ENCODE data around the gene PFN3.

PFN3 gene

GRCh38 chr5:177359451-177359851 lies 41.0 kb downstream of the PFN3 start:
- Histone ChIP-seq H3K36me3 (ENCODE audit: insufficient read depth, low read depth, low read length) (no peaks in the 10 kb centered on the region), H3K27me3 (ENCODE audit: insufficient read depth, low read length) (peaks cover 38% of the 10 kb centered on the region), H3K9me3 (ENCODE audit: insufficient read depth, low read depth, low read length) (no peaks in the 10 kb centered on the region), H3K9ac (ENCODE audit: low read depth, low read length) (no peak overlapping the region), H3K4me3 (ENCODE audit: low read length) (no peak overlapping the region), H3K27ac (ENCODE audit: low read length) (no peak overlapping the region), H3K4me1 (ENCODE audit: insufficient read depth, low read length) (peaks cover 7% of the 10 kb centered on the region; the same call in 1 of the 2 replicates)

GRCh38 chr5:177358370-177358819 lies 42.1 kb downstream of the PFN3 start:
- Histone ChIP-seq H3K27me3 (ENCODE audit: insufficient read depth, low read length) (peaks cover 30% of the 10 kb centered on the region), H3K4me1 (ENCODE audit: insufficient read depth, low read length) (peaks cover 5% of the 10 kb centered on the region; the same call in 1 of the 2 replicates), H3K4me3 (ENCODE audit: low read length) (no peak overlapping the region), H3K9ac (ENCODE audit: low read depth, low read length) (no peak overlapping the region), H3K27ac (ENCODE audit: low read length) (no peak overlapping the region), H3K9me3 (ENCODE audit: insufficient read depth, low read depth, low read length) (no peaks in the 10 kb centered on the region), H3K36me3 (ENCODE audit: insufficient read depth, low read depth, low read length) (no peaks in the 10 kb centered on the region)

DNA sequence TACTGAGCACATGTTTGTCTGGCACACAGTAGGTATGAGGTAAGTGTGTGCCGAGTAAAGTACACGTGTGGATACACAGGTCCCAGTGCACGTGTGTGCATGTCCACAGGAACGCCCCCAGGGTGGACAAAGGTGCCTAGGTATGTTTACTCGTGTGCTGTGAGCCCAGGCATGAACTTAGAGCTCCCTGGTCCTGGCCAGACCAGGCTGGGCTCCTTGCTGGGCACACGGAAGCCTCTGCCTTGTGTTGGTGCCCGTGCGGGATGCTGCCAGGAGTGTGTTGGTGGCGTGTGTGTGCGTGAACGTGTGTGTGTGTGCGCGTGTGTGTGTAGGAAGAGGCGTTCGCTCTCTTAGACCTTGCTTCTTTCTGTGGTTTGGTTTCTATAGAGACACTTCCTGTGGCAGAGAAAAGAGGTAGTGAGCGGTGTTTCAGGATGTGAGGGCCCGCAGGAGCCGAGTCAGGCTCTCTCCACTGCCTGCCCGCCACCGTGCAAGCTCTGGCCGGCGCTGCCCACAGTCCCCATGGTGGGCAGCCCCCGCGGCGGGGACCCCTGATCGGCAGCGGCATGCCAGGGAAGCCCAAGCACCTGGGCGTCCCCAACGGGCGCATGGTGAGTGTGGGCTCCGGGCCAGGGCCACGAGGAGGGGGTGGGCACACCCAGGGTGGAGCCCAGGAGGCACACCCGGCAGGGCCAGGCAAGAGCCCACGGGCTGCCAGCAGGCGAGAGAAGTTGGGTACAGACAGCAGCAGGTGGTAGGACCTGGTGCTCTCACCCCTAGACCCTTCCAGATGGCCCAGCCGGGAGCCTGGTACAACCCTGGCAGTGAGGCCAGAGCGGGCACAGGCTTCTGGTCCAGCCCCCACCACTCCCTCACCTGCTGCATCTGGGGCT lies 42.8 kb downstream of the PFN3 start, which contains the start of gene RGS14:
Gene RGS14 (plus strand): TSS at position 466 of the 893 bp plus-strand sequence. CDS start 101 bp downstream, at position 567.
- H3K27ac ChIP-seq (ENCODE audit: low read length): no peak within 1 kb of the TSS
- peaks cover 29% of the 10 kb centered on the region for H3K27me3 ChIP-seq (ENCODE audit: insufficient read depth, low read length)
- H3K4me1 ChIP-seq (ENCODE audit: insufficient read depth, low read length): peaks cover 5% of the 10 kb centered on the region; the same call in 1 of the 2 replicates
- no peaks in the 10 kb centered on the region for H3K36me3 ChIP-seq (ENCODE audit: insufficient read depth, low read depth, low read length)
- H3K4me3 ChIP-seq (ENCODE audit: low read length): no peak within 1 kb of the TSS
- H3K9me3 ChIP-seq (ENCODE audit: insufficient read depth, low read depth, low read length): no peaks in the 10 kb centered on the region
- H3K9ac ChIP-seq (ENCODE audit: low read depth, low read length): no peak within 1 kb of the TSS

- Histone ChIP-seq H3K9ac (ENCODE audit: low read depth, low read length) (no peak overlapping the region), H3K4me3 (ENCODE audit: low read length) (no peak overlapping the region), H3K36me3 (ENCODE audit: insufficient read depth, low read depth, low read length) (no peaks in the 10 kb centered on the region), H3K27ac (ENCODE audit: low read length) (no peak overlapping the region), H3K9me3 (ENCODE audit: insufficient read depth, low read depth, low read length) (no peaks in the 10 kb centered on the region), H3K4me1 (ENCODE audit: insufficient read depth, low read length) (peaks cover under 1% of the 10 kb centered on the region; the same call in 1 of the 2 replicates), H3K27me3 (ENCODE audit: insufficient read depth, low read length) (peaks cover 23% of the 10 kb centered on the region)
Observed at GRCh38 chr5:177357146-177357458, 43.4 kb downstream of the PFN3 start.

GRCh38 chr5:177356746-177357145 lies 43.7 kb downstream of the PFN3 start:
- H3K27me3 ChIP-seq (ENCODE audit: insufficient read depth, low read length): peaks cover 19% of the 10 kb centered on the region
- no peak overlapping the region for H3K27ac ChIP-seq (ENCODE audit: low read length)
- no peaks in the 10 kb centered on the region for H3K9me3 ChIP-seq (ENCODE audit: insufficient read depth, low read depth, low read length)
- no peak overlapping the region for H3K4me3 ChIP-seq (ENCODE audit: low read length)
- no peaks in the 10 kb centered on the region for H3K36me3 ChIP-seq (ENCODE audit: insufficient read depth, low read depth, low read length)
- no peak overlapping the region for H3K9ac ChIP-seq (ENCODE audit: low read depth, low read length)
- H3K4me1 ChIP-seq (ENCODE audit: insufficient read depth, low read length): no peaks in the 10 kb centered on the region

GRCh38 chr5:177355868-177356168 lies 44.6 kb downstream of the PFN3 start:
- Histone ChIP-seq H3K36me3 (ENCODE audit: insufficient read depth, low read depth, low read length) (no peaks in the 10 kb centered on the region), H3K27me3 (ENCODE audit: insufficient read depth, low read length) (peaks cover 19% of the 10 kb centered on the region), H3K9me3 (ENCODE audit: insufficient read depth, low read depth, low read length) (no peaks in the 10 kb centered on the region), H3K4me1 (ENCODE audit: insufficient read depth, low read length) (no peaks in the 10 kb centered on the region; the same call in 1 of the 2 replicates), H3K9ac (ENCODE audit: low read depth, low read length) (no peak overlapping the region), H3K27ac (ENCODE audit: low read length) (no peak overlapping the region), H3K4me3 (ENCODE audit: low read length) (no peak overlapping the region)

DNA sequence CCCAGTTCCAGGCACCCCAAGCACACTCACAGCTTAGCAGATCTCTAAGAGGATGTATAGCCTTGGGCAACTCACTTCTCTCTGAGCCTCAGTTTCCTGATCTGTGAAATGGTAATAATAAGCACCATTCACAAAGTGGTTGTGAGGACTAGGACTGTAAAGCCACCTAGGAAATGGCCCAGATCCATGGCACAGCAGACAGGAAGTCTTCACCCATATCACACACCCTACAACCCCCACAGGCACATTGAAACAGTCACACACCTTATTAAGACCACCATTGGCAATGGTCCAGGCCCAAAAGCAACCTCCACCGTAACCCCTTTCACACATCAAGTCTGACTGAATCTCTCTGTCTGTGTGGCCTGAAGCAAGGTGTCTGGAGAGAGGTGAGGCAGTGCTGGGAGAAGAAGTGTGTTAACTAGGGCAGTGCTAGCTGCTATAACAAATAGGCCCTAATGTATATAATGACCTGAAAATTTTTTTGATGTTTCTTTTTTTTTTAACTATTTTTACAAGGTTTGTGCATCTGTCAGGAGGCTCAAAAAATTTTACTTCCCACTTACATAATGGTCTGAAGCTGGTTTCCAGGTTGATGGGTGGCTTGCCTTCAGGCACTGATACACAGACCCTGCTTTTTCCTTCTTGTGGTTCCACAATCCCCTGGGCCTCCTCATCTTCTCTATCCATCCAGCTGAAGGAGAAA lies 45.1 kb downstream of the PFN3 start:
- H3K27ac ChIP-seq (ENCODE audit: low read length): no peak overlapping the region

GRCh38 chr5:177354711-177355110 lies 45.8 kb downstream of the PFN3 start:
- Histone ChIP-seq H3K9ac (ENCODE audit: low read depth, low read length) (no peak overlapping the region), H3K4me3 (ENCODE audit: low read length) (no peak overlapping the region), H3K9me3 (ENCODE audit: insufficient read depth, low read depth, low read length) (no peaks in the 10 kb centered on the region), H3K27me3 (ENCODE audit: insufficient read depth, low read length) (peaks cover 19% of the 10 kb centered on the region), H3K27ac (ENCODE audit: low read length) (no peak overlapping the region), H3K4me1 (ENCODE audit: insufficient read depth, low read length) (peaks cover 7% of the 10 kb centered on the region), H3K36me3 (ENCODE audit: insufficient read depth, low read depth, low read length) (0 out of 2 replicates have a peak, but pooled peaks cover under 1% of the 10 kb centered on the region)

More for the DNA sequence above, 45.1 kb downstream of the PFN3 start:
- Histone ChIP-seq H3K27me3 (ENCODE audit: insufficient read depth, low read length) (peaks cover 19% of the 10 kb centered on the region), H3K9me3 (ENCODE audit: insufficient read depth, low read depth, low read length) (no peaks in the 10 kb centered on the region), H3K4me3 (ENCODE audit: low read length) (no peak overlapping the region), H3K4me1 (ENCODE audit: insufficient read depth, low read length) (peaks cover 4% of the 10 kb centered on the region), H3K36me3 (ENCODE audit: insufficient read depth, low read depth, low read length) (no peaks in the 10 kb centered on the region), H3K9ac (ENCODE audit: low read depth, low read length) (no peak overlapping the region)

DNA sequence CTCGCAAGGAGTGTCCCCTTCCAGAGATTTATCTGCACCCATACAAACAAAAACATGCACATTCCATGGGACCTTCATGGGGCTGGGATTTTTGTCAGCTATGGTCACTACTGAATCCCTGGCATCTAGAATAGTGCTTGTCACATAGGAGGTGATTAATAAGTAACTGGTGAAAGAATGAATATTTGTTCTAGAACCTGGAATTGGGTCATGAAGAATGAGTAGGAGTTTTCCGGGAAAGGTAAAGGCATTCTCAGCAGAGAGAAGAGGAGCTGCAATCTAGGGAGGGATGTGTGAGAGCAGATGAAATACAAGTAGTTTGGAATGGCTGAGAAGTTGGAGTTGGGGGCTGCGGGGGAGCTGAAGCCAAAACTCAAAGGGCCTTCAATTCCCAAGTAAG lies 46.2 kb downstream of the PFN3 start:
- Histone ChIP-seq H3K27me3 (ENCODE audit: insufficient read depth, low read length) (peaks cover 19% of the 10 kb centered on the region), H3K4me3 (ENCODE audit: low read length) (no peak overlapping the region), H3K36me3 (ENCODE audit: insufficient read depth, low read depth, low read length) (0 out of 2 replicates have a peak, but pooled peaks cover 4% of the 10 kb centered on the region), H3K4me1 (ENCODE audit: insufficient read depth, low read length) (peaks cover 7% of the 10 kb centered on the region), H3K9me3 (ENCODE audit: insufficient read depth, low read depth, low read length) (no peaks in the 10 kb centered on the region), H3K27ac (ENCODE audit: low read length) (no peak overlapping the region), H3K9ac (ENCODE audit: low read depth, low read length) (no peak overlapping the region)

- peaks cover 19% of the 10 kb centered on the region for H3K27me3 ChIP-seq (ENCODE audit: insufficient read depth, low read length)
- no peaks in the 10 kb centered on the region for H3K9me3 ChIP-seq (ENCODE audit: insufficient read depth, low read depth, low read length)
- H3K36me3 ChIP-seq (ENCODE audit: insufficient read depth, low read depth, low read length): 0 out of 2 replicates have a peak, but pooled peaks cover 4% of the 10 kb centered on the region
- H3K4me1 ChIP-seq (ENCODE audit: insufficient read depth, low read length): peaks cover 7% of the 10 kb centered on the region
- H3K27ac ChIP-seq (ENCODE audit: low read length): no peak overlapping the region
- H3K9ac ChIP-seq (ENCODE audit: low read depth, low read length): no peak overlapping the region
- no peak overlapping the region for H3K4me3 ChIP-seq (ENCODE audit: low read length)
Observed at GRCh38 chr5:177353093-177353492, 47.4 kb downstream of the PFN3 start.

GRCh38 chr5:177351392-177352329 lies 48.8 kb downstream of the PFN3 start, which contains the start of gene LMAN2:
Gene LMAN2 (minus strand): TSS chr5:177351668. CDS start chr5:177351647, 21 bp downstream.
- peak within 1 kb of the TSS; percentile 99 for H3K4me3 ChIP-seq (ENCODE audit: low read length)
- H3K9ac ChIP-seq (ENCODE audit: low read depth, low read length): peak within 1 kb of the TSS; percentile 96
- peaks cover 7% of the 10 kb centered on the region for H3K4me1 ChIP-seq (ENCODE audit: insufficient read depth, low read length)
- H3K27me3 ChIP-seq (ENCODE audit: insufficient read depth, low read length): peaks cover 11% of the 10 kb centered on the region
- H3K27ac ChIP-seq (ENCODE audit: low read length): peak within 1 kb of the TSS; percentile 89
- H3K9me3 ChIP-seq (ENCODE audit: insufficient read depth, low read depth, low read length): no peaks in the 10 kb centered on the region
- peaks cover 16% of the 10 kb centered on the region; the same call in 1 of the 2 replicates for H3K36me3 ChIP-seq (ENCODE audit: insufficient read depth, low read depth, low read length)

All from iPS-20b (cell line).